ENCODE data around the gene SLC5A6.

SLC5A6 gene

DNA sequence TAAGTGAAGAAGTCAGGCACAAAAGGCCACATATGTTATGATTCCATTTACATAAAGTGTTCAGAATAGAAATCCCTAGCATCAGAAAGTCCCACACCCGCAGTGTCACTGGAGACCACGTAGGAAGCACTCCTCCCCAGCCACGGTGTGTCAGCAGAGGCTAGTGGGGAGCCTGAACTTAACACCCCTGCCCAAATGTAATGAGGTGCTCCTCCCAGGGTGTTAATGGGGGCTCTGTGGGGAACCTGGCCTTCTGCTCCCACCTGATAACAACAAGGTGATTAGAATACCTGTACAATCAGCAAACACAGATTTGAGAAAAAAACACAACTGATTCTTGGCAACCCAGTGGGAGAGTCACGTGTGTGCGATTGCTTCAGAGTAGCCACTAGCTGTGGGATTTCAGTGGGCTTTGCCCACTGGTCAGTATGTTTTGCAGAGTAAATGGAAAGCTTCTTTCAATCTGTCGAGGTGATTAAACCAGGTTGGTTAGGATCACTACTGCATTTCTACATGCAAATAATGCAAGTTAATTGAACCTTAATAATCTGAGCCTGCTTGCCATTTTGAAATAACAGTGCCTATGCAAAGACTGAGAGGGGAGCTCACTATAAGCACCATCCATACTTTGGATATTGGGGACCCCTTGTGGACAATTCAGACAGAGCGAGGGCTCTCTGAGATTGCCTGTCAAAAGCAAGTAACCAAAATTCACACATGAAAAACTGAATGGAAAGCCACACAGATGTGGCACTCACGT is 20.8 kb downstream of the SLC5A6 start:
- TF ChIP-seq CTCF (IDR thresholded peaks at IDR 0.05; ENCODE audit: low read depth, low read length), result peak; percentile 74
- H3K4me3 ChIP-seq (ENCODE audit: low read depth, low read length), result no peak overlapping the region
- in situ Hi-C loops (cut with HindIII; ENCODE audit: low sequenced_read_pairs), result no loop called here
- peak; percentile 57 for DNase-seq (ENCODE audit: low read depth, low spot score)

- no peak for DNase-seq (ENCODE audit: low read depth, low spot score)
- TF ChIP-seq CTCF (IDR thresholded peaks at IDR 0.05; ENCODE audit: low read depth, low read length), result no peak
- H3K4me3 ChIP-seq (ENCODE audit: low read depth, low read length), result no peak overlapping the region
- in situ Hi-C loops (cut with HindIII; ENCODE audit: low sequenced_read_pairs), result no loop called here
Measured at GRCh38 chr2:27189989-27190388, 22.1 kb downstream of the SLC5A6 start.

- no peak for DNase-seq (ENCODE audit: low read depth, low spot score)
- no peak for TF ChIP-seq CTCF (IDR thresholded peaks at IDR 0.05; ENCODE audit: low read depth, low read length)
- in situ Hi-C loops (cut with HindIII; ENCODE audit: low sequenced_read_pairs), result no loop called here
- H3K4me3 ChIP-seq (ENCODE audit: low read depth, low read length), result no peak overlapping the region
Measured at GRCh38 chr2:27186613-27187345, 25.3 kb downstream of the SLC5A6 start.

- H3K4me3 ChIP-seq (ENCODE audit: low read depth, low read length), result no peak overlapping the region
- no peak for TF ChIP-seq CTCF (IDR thresholded peaks at IDR 0.05; ENCODE audit: low read depth, low read length)
- in situ Hi-C loops (cut with HindIII; ENCODE audit: low sequenced_read_pairs), result no loop called here
- no peak for DNase-seq (ENCODE audit: low read depth, low spot score)
Measured at GRCh38 chr2:27185331-27186026, 26.6 kb downstream of the SLC5A6 start.

DNA sequence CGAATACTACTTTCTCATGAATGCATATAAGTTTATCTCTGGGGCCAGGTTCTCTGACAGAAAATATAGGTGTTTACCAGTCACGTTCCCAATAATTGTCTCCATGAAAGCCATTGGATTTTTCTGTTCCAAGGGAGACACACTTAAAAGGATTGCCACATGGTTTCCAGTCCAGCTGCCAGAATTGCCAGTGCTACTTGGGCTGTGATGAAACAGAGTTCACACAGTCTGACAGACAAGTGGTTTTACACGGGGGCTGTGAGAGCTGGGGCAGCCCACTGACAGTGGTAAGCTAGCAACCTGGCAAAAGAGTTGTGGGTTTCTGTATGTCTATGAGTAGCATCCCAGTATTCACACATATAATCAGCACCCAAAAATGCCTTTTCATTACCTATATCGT is 28.0 kb downstream of the SLC5A6 start:
- no peak for TF ChIP-seq CTCF (IDR thresholded peaks at IDR 0.05; ENCODE audit: low read depth, low read length)
- in situ Hi-C loops (cut with HindIII; ENCODE audit: low sequenced_read_pairs), result no loop called here
- DNase-seq (ENCODE audit: low read depth, low spot score), result no peak
- H3K4me3 ChIP-seq (ENCODE audit: low read depth, low read length), result no peak overlapping the region

DNA sequence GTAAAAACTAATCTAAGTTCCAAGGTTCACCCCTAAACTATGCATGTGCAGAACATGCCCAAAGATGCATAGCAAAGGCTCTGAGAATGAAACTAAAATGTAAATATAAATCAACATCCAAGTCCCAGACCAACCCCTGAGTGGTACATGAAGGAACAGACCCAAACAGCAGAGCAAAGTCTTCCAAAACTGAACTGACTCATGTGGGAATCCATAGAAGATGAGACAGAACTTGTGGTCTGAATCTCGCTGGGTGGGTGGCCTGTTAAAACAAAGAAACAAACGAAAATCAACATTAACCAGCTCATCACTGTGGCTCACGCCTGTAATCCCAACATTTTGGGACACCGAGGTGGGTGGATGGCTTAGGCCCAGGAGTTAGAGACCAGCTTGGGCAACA is 29.7 kb downstream of the SLC5A6 start:
- in situ Hi-C loops (cut with HindIII; ENCODE audit: low sequenced_read_pairs), result no loop called here
- peak; percentile 57 for DNase-seq (ENCODE audit: low read depth, low spot score)
- TF ChIP-seq CTCF (IDR thresholded peaks at IDR 0.05; ENCODE audit: low read depth, low read length), result no peak
- no peak overlapping the region for H3K4me3 ChIP-seq (ENCODE audit: low read depth, low read length)

Measured in astrocyte of the spinal cord (primary cell).